Stimulated activated naive CD4-positive, alpha-beta T cell (primary cell): ENCODE data around the gene MYL3.

Experiments
- DNase-seq, 6 experiments: peaks; one replicate each; lab custom pipeline; 2025; lab: John Stamatoyannopoulos, UW

Gene MYL3

DNA sequence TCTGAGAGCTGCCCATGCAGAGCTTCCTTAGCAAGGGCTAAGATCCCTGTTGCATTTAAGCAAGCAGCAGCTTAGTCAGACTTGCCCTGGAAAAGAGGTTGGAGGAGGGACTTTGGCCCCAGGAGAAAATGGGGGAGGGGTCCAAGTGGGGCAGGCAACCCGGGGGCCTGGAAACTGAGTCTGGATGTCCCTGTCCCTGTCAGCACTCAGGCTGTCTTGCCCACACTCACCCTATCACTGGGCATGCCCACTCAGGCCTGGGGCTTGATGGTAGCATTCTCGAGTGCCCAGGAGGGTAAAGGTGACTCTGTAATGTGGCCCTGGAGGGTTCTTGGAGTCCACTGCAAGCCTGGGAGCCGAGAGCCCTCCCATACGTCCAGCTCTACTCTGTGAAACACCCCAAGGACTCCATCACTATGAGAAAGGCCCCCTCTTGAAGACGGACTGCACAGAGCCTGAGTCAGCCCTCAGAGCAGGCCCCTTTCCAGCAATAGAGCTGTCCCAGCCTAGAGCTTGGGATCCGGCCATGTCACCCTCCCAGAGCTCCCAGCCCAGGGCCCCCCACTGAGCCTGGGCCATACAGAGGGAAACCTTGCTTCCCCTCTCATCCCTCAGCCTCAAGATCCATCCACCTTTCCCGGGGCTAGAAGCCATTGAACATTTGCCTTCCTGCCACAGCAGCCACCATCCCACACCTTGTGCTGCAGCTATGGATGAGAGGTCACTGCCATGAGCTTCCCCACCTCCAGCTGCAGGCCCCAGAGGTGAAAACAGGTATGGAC, 13.4 kb downstream of the MYL3 start:
- DNase-seq = no peak

DNA sequence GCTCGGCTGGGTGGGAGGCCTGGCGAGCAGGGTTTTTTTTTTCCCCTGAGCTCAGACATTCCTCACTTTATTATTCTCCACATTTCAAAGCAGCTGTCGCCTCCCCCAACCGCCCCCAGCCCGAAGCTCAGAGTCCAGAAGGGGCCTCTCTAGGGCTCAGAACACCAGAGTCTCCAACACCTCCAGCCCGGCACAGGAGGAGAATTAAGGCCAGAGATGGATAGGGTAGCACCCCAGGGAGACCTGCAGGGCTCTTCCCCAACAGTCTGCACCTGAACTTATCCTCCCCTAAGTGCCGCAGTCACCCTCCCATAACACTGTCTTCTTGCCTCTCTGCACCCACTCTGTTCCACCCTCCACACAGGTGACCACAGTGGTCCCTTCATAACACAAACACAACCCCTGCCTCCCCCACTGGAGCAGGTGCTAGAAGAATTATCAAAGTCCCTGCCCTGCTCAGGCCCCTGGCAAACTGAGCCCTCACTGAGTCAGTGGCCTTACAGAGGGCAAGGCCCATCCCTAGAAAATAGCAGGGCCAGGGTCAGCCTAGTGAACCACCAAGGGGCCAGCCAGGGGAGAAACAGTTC, 14.1 kb downstream of the MYL3 start:
- no peak for DNase-seq

DNA sequence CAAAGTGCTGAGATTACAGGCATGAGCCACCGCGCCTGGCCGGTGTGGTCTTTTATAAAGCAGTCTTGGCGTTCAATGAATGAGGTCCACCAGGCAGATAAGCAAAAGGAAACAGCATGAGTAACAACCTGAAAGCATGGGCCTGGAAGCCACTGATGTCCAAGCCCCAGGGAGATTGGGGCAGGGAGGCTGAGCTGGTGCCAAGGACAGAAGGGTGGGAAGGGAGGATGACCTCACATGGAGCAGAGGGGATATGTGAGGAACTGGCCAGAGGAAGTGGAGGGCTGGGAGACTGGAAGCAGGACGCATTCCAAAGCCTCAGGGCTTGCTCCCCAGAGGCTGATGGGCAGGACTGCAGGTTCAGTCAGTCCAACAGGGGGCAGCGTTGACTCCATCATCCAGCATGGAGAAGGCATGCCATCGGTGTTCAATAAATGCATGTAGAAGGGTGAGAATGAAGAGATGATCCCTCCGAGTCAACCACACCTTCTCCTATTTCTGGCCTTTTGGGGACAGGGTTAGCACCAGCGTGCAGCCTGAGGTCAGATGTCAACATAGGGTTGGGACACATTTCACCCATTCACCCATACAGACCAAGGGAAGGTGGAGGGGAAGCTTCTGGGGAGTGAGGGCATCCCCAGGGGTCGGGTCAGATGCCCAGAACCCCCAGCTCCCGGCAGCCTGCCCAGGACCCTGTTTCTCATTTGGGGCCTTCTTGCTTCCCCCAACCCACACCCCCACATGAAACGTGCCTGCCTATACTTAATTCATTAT, 14.8 kb downstream of the MYL3 start:
- DNase-seq = no peak

- no peak for DNase-seq
Measured at GRCh38 chr3:46847744-46848143, 15.5 kb downstream of the MYL3 start.

- no peak for DNase-seq
Measured at GRCh38 chr3:46846624-46847542, 16.4 kb downstream of the MYL3 start.

DNA sequence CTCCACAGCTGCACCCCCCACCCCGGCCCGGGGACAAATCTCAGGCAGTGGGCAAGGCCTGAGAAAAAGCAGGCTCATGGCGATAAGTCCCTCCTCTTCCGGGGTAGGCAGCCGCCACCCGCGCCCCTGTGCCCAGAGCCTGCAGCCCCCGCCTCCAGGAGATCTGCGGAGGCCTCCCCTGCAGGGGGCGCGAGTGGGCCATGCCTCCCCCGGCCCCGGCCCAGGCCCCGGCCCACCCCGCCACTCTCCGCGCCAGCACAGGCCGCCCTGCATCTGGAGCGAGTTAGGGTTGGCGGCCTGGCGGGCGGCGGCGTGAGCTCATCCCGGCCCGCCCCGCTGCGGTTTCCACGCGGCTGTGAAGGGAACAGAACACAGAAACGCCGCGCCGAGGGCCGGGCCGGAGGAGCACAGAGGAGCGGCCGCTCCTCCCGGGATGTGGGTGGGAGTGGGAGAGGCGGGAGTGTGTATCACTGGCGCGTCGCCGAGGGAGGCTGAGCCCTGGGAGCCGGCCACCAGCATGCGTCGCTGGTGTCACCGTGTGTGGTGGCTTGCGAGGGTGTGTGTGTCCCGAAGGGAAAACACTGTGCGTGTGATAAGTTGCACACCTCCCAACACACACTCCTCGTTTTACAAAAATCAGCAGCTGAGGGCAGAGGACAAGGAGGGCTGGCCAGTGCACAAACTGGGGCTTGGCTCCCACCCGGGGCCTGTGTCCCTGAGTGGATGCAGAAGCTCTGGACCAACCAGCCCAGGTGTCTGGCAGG, 17.2 kb downstream of the MYL3 start:
- DNase-seq = peak; percentile 63 to 81 (median 74)

DNA sequence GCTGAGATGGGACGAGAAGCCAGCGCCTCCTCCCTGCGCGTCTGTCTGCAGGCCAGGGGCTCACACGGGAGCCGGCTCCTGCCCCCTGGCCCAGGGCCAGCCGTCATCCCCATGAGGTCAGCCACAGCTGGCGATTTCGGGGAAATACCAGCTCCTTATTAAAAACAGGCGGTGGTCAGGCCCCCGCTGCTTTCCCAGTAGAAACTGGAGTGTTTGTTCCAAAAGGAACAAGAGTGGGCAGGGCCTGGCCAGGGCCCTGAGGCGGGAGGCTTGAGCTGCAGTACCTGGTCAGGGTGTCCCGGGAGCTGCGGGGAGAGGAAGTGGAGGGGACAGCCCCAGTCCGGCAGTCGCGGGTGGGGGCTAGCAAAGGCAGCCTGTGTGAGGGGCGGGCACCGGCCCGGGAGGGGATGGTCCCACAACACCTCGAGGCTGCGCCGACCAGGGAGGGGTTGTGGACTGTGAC, 17.8 kb downstream of the MYL3 start:
- no peak for DNase-seq

DNA sequence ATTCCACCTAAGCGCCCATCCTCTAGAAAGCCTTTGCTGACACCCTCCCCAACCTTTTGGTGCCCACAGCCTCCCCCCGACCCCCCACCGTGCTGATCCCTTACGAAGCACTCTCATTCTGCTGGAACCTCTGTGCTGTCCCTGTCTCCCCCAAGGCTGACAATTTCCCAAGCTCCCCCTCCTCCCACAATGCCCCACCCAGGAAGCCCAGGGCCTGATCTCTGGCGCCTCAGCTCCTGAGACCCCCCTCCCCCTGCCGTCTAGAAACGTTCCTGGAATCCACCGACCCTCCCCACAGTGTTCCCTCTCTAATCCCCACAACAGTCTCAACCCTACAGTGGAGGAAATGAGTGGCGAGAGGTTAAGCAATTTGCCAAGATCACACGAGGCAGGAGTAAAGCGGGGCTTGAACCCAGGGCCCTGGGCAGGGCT, 18.3 kb downstream of the MYL3 start:
- DNase-seq = no peak

DNA sequence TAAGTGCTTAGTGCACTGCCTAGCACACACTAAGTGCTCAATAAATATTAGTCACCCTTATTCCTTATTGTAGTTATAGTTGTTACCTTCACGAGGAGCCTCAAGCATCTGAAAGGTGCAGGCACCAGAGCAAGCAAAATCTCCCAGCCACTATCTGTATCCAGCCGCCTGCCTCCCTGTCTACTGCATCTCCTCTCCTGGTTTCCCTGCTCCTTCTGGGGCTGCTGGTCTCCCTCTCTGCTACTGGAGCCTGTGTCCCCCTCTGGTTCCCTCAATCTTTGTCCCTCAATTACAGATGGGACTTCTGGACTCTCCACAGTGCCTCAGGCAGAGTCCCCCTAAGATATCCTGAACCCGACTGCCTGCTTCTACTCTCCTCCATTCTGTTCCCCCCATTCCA, 18.8 kb downstream of the MYL3 start:
- DNase-seq = no peak

GRCh38 chr3:46843508-46843907, 19.7 kb downstream of the MYL3 start:
- no peak for DNase-seq

DNA sequence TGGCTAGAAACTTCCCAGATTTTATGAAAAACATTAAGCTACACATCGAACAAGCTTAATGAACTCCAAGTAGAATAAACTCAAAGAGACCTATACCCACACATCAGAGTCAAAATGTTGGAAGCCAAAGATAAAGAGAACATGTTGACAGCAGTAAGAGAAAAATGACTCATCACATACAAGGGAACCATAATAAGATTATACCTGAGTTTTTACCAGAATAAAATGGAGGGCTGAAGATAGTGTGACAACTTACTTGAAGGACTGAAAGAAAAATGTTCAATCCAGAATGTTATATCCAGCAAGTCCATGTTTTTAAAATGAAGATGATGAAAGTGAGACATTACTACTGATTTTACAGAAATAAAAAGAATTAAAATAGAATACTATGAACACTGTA, 22.8 kb downstream of the MYL3 start:
- no peak for DNase-seq

GRCh38 chr3:46838301-46838700, 24.9 kb downstream of the MYL3 start:
- no peak for DNase-seq

DNA sequence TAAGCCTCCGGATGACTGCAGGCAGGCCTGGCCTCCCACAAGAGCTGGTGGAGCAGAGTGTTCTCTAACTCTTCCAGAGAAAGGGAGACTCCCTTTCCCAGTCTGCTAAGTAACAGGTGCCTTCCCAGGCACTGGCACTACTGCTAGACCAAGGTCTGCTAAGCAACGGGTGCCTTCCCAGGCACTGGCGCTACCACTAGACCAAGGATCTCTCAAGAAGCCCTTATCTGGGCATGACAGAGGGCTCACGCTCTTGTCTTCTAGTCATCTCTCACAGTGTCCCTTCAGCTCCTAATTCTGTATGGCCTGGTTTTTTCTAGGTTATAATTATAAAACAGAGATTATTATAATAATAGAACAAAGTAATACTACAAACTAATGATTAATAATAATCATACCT, 27.8 kb downstream of the MYL3 start:
- no peak for DNase-seq

DNA sequence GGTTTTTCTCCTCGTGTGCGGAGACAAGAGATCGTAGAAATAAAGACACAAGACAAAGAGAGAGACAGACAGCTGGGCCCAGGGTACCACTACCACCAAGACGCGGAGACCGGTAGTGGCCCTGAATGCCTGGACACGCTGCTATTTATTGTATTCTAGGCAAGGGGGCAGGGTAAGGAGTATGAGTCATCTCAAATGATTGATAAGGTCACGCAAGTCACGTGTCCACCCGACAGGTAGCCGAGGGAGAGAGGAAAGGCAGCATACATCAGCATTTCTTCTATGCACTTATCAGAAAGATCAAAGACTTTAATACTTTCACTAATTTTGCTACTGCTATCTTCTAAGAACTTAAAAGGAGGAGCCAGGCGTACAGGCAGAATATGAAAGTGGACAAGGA, 28.2 kb downstream of the MYL3 start:
- no peak for DNase-seq

- no peak for DNase-seq
Measured at GRCh38 chr3:46833346-46834300, 29.6 kb downstream of the MYL3 start.

- DNase-seq = no peak
Measured at GRCh38 chr3:46831841-46832240, 31.4 kb downstream of the MYL3 start.

- no peak for DNase-seq
Measured at GRCh38 chr3:46831316-46831715, 31.9 kb downstream of the MYL3 start.

DNA sequence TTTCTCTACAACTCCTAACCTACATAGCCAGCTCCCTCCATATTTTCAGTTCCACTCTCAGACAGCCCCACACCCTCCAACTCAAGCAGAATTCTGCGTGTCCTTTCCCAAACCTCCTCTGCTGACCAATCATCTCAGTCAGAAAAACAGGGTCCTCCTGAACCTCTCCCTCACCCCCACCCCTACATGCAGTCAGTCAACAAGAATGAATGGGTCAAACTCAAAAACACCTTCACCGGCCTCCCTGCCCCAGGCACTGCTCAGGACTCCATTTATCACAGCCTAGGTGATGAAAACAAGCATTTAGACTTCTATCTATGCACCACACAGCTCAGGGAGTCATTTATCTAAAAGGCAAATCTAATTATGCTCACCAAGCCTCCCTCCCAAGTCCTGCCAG, 32.4 kb downstream of the MYL3 start:
- no peak for DNase-seq

DNA sequence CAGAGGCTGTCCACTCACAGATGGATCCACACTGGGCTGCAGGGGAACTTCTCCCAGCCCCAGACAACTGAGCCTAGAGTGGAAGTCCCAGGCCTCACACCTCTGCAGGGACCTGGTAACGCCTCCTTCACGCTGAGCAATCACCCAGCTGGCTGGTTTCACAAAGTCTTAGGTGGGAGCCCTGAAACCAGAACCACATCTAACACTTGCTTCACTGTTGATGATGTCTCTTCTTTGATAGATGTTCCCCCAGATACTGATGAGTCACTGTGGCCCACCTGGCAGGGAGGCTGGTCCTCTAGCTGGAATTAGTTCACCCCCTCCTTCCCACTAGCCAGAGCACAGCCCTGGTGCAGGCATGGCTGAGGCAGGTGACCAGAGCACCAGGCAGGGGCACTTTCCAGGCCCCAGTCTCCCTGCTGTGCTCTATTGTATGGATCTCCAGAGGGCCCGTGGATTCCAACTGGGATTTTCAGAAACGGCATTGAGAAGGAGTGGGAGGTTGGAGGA, 33.5 kb downstream of the MYL3 start:
- DNase-seq = no peak

GRCh38 chr3:46825450-46825849, 37.8 kb downstream of the MYL3 start:
- no peak for DNase-seq
